Right renal cortex interstitium (tissue), 3 donors: ENCODE results near the gene DAB2. TPM values are rescaled to one million over a fixed set of nuclear protein-coding genes. Genes with fewer than 3 reads are reported as not detected.
"Not testable (repeated sequence)": the region's sequence is repeated elsewhere in the genome, so short reads cannot be mapped to it uniquely, and the experiment has no call there.

Experiments
- DNase-seq, 3 donors: peaks; one replicate each; pipeline ENCODE4 v3.0.0-alpha.2; 2013; ENCODE audit warnings: low read depth in 3 of 3, low spot score in 2 of 3
- polyA plus RNA-seq, 3 donors: library from polyadenylated mRNA; unstranded; fragments of 120-200 nt; gene quantifications; one replicate each; pipeline ENCODE4 v1.2.1, GENCODE V29; 2013; ENCODE audit not compliant: insufficient read length in 3 of 3

Gene DAB2
- polyA plus RNA-seq, 3 donors: 171 to 216 (median 204) TPM

GRCh38 chr5:39353717-39354399 lies 70.9 kb downstream of the DAB2 start:
- no peak for DNase-seq

DNA sequence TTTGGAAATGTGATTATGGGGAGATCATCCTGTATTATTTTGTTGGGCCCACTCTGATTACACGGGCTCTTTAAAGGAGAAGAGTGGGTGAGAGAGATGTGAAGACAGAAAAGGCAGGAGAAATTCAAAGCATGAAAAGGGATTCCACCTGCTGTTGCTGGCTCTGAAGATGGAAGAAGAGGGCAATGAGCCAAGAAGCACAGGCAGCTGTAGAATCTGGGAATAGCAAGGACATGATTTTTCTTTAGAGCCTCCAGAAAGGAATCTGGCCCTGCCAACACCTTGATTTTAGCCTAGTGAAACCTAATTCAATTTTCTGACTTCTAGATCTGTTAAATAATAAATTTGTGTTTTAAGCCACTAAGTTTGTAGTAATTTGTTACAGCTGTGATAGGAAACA lies 71.8 kb downstream of the DAB2 start:
- no peak for DNase-seq

GRCh38 chr5:39352170-39352569 lies 72.6 kb downstream of the DAB2 start:
- DNase-seq: no peak

DNA sequence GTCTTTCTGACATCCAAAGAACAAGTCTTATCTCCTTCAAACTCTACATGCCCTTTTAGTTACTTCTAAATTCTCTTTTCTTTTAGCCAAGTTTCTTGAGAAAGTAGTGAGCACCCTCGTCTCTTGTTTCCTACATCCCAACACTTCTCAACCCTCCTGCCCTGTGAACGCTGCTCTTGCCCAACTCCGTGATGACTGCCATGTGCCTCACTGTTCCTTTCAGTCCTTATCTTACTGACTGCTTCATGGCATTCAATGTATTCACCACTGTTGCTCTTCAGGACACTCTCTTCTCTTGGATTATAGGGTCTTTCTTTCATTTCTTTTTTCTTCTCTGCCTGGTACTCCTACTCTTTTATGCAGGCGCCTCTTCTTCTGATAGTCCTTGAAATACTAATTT lies 75.3 kb downstream of the DAB2 start:
- DNase-seq: no peak

DNA sequence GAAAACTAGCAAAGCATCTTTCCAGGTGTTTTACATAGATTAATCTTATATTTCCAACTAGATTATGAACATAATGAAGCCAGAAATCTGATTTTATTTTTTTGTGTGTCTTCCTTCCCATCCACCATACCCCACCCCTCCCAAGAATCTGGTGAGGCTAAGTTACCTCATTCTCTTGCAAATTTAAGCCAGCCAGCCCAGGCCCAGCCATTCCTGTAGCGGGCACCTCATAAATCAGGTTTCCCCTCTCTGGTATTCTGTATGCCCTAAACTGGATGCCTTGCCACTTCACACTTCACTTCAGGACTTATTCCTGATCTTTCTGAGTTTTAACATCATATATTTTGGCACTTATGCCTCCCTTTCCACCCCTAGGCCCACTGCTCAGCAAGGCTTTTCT lies 82.3 kb downstream of the DAB2 start:
- no peak for DNase-seq

GRCh38 chr5:39341896-39342295 lies 82.9 kb downstream of the DAB2 start:
- no peak for DNase-seq

- no peak for DNase-seq
Measured at GRCh38 chr5:39340506-39340905, 84.3 kb downstream of the DAB2 start.

DNA sequence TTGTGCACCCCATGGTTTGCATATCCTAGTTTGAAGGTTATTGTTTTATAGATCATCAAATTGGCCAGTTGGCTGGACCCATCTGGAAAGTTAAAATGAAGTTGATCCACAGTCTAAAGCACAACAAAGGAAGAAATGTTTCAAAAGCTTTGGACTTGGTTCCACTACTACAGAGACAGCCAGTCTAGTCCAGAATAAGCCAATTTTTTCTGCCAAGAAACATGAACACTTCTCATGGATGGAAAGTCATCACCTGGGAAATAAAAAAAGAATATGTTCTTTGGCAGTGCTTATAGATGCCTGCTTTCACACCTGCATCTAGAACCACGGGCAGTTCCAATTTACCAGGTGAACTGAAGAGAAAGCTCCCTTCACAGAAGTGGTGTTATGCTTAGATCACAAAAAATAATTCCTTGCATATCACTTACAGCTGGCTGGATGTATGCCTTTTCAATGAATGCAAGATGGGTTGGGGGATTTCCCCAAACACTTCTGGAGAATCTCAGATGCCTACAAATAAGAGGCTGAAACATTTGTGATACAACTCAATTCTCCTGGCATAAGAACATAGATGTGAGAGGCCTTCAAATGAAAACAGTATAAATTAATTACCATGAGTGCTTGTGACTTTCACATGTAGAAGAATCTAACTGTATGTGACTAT lies 87.4 kb downstream of the DAB2 start:
- no peak for DNase-seq

DNA sequence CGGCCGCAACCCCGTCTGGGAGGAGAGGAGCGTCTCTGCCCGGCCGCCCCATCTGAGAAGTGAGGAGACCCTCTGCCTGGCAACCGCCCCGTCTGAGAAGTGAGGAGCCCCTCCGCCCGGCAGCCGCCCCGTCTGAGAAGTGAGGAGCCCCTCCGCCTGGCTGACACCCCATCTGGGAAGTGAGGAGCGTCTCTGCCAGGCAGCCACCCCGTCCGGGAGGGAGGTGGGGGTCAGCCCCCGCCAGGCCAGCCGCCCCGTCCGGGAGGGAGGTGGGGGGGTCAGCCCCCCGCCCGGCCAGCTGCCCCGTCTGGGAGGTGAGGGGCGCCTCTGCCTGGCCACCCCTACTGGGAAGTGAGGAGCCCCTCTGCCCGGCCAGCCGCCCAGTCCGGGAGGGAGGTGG lies 90.5 kb downstream of the DAB2 start:
- not testable (repeated sequence) for DNase-seq

DNA sequence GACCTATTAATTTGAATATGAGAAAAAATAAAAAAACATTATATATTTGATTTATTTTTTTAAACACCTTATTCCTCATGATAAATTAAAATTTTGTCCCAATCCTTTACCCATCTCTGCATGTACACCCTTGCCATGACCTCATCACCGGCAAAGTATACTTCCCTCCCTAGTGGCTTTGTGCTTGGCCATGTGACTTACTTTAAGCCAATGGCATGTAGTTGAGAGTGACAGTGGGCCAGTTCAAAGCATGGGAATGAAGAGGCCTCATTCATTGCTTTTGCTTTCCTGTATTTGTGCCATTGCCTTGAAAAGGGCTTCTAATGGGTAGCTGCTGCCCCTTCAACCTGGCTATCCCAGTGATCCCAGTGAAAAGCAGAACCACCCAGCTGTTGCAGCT lies 91.7 kb downstream of the DAB2 start:
- DNase-seq: no peak

DNA sequence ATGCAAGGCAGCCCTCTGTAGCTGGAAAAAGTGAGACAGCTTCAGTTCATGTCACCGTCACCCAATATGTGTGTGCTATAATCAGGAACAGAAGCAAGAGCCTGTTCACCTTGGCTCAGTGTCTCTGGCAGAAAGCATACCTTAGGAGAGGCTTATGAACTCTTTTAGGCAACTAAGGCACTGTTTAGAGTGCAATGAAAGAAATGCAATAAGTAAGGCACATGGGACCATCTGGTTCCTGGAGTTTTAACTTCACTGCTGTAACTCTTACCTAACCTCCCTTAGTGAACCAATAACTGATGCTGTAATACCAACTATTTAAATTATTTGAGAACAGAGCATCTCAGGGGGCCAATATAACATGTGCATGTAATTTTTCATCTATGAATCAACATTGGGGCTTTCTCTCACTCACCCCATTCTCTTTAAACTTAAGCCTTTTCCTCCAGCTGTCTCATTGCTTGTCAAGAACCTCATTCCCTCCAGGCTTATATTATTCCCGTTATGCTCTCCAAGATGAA lies 92.9 kb downstream of the DAB2 start:
- DNase-seq: no peak

GRCh38 chr5:39328731-39329130 lies 96.0 kb downstream of the DAB2 start:
- no peak for DNase-seq

GRCh38 chr5:39323542-39323941 lies 101.2 kb downstream of the DAB2 start:
- no peak for DNase-seq

Other genes with a start within 250 kb of the DAB2 start
- gene FYB1, start 205.4 kb downstream of the DAB2 start, polyA plus RNA-seq: 1 to 10 TPM; 4.4 to 5.4 (median 5.2) TPM
- gene C9, start 60.5 kb downstream of the DAB2 start, polyA plus RNA-seq: under 1 TPM; 0.25 to 0.79 (median 0.50) TPM